KBM-7 (cell line): ENCODE measurements around the gene BTN2A1.
"Not testable (repeated sequence)": the region's sequence is repeated elsewhere in the genome, so short reads cannot be mapped to it uniquely, and the experiment has no call there.

Source experiments
- DNase-seq: peaks from one replicate; pipeline ENCODE4 v3.0.0-alpha.2; 2015
- in situ Hi-C: fragments of 300-500 bp; cut with MboI; formaldehyde crosslinking; loops from 2 replicates; pipeline ENCODE4 v1.14.3; 2020; ENCODE audit warnings: low sequenced_read_pairs, low pct_unique_long_range_greater_than_20kb, mixed read lengths

The BTN2A1 gene

GRCh38 chr6:26461353-26461752, 3.6 kb downstream of the BTN2A1 start:
- DNase-seq, in situ Hi-C loops: not testable (repeated sequence)

- DNase-seq, result no peak
- in situ Hi-C loops, result no loop called here
These were observed 6.3 kb downstream of the BTN2A1 start for GRCh38 chr6:26464014-26464413.

- no peak for DNase-seq
- in situ Hi-C loops, result no loop called here
These were observed 6.8 kb downstream of the BTN2A1 start for GRCh38 chr6:26464416-26465131.

- no peak for DNase-seq
- in situ Hi-C loops, result no loop called here
These were observed 8.0 kb downstream of the BTN2A1 start for GRCh38 chr6:26465776-26466175.

GRCh38 chr6:26468829-26469228, 11.1 kb downstream of the BTN2A1 start:
- in situ Hi-C loops, result no loop called here
- no peak for DNase-seq

GRCh38 chr6:26470643-26471042, 12.9 kb downstream of the BTN2A1 start:
- in situ Hi-C loops, result no loop called here
- DNase-seq, result no peak

GRCh38 chr6:26471970-26472369, 14.2 kb downstream of the BTN2A1 start:
- no peak for DNase-seq
- in situ Hi-C loops, result no loop called here

- DNase-seq, result no peak
- in situ Hi-C loops, result no loop called here
These were observed 15.0 kb downstream of the BTN2A1 start for GRCh38 chr6:26472549-26473290.

- no peak for DNase-seq
- in situ Hi-C loops, result no loop called here
These were observed 15.6 kb downstream of the BTN2A1 start for GRCh38 chr6:26473429-26473757.

- in situ Hi-C loops, result no loop called here
These were observed 16.1 kb downstream of the BTN2A1 start for GRCh38 chr6:26473758-26474438.

GRCh38 chr6:26474439-26474881, 16.7 kb downstream of the BTN2A1 start:
- in situ Hi-C loops, result no loop called here
- no peak for DNase-seq

More at GRCh38 chr6:26473758-26474438, 16.1 kb downstream of the BTN2A1 start:
- DNase-seq, result peak; percentile 93

- no peak for DNase-seq
- in situ Hi-C loops, result no loop called here
These were observed 18.3 kb downstream of the BTN2A1 start for GRCh38 chr6:26475823-26476729.

- in situ Hi-C loops, result no loop called here
- DNase-seq, result peak; percentile 63
These were observed 19.1 kb downstream of the BTN2A1 start for GRCh38 chr6:26476896-26477295.

GRCh38 chr6:26477426-26477825, 19.7 kb downstream of the BTN2A1 start:
- no peak for DNase-seq
- in situ Hi-C loops, result no loop called here

GRCh38 chr6:26478100-26478984, 20.6 kb downstream of the BTN2A1 start:
- in situ Hi-C loops, result no loop called here
- DNase-seq, result no peak

- DNase-seq, result peak; percentile 82
- in situ Hi-C loops, result no loop called here
These were observed 21.2 kb downstream of the BTN2A1 start for GRCh38 chr6:26478985-26479278.

- in situ Hi-C loops, result no loop called here
- no peak for DNase-seq
These were observed 24.6 kb downstream of the BTN2A1 start for GRCh38 chr6:26482338-26482737.

GRCh38 chr6:26483727-26484126, 26.0 kb downstream of the BTN2A1 start:
- no peak for DNase-seq
- in situ Hi-C loops, result no loop called here
